Astrocyte of the cerebellum (primary cell): ENCODE data around the gene ASIC2.
A peak's percentile ranks its signal among the peaks of the same experiment; 100 is the strongest.

ENCODE experiments used
- DNase-seq: peaks from one replicate; pipeline ENCODE4 v3.0.0-alpha.2; 2011; ENCODE audit warnings: low read depth
- H3K4me3 ChIP-seq: 2 replicates; pipeline ENCODE4 v1.5.1; 2011; ENCODE audit warnings: mild to moderate bottlenecking, low read depth, low read length, moderate library complexity
- in situ Hi-C: cut with HindIII; loops from 2 replicates; pipeline ENCODE4 v1.10.0; 2017; ENCODE audit warnings: low sequenced_read_pairs
- TF ChIP-seq, protein P1 (sequence below): IDR thresholded peaks from 2 replicates; pipeline ENCODE4 v1.5.1; 2012; ENCODE audit warnings: low read length, low read depth, moderate library complexity, mild to moderate bottlenecking; ENCODE audit errors: missing control alignments

Gene ASIC2

DNA sequence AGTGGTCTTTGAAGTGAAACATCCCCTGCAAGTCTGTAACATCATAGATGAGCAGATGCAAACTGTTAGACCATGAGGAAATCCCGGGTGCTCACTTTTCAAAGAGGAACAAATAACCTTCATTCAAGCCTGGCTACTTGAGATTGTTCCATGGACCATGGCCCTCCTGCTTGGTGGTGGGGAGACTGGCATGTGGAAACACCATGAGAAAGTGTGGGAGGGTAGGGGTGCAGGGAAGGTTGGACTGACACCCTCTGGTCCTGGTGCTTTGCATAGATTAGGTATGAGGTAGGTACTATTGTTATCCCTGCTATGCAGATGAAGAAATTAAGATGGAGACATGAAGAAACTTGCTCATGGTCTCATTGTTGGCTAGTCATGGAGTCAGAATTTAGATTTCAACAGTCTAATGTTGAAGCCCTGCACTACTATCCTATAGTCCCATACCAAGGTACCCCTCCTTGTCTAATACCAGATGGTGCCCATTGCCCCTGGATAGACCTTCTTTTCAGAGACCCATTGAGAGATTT, 242.4 kb downstream of the ASIC2 start:
- in situ Hi-C loops, result no loop called here
- H3K4me3 ChIP-seq, result no peak overlapping the region
- no peak for DNase-seq
- TF ChIP-seq, protein P1, sequence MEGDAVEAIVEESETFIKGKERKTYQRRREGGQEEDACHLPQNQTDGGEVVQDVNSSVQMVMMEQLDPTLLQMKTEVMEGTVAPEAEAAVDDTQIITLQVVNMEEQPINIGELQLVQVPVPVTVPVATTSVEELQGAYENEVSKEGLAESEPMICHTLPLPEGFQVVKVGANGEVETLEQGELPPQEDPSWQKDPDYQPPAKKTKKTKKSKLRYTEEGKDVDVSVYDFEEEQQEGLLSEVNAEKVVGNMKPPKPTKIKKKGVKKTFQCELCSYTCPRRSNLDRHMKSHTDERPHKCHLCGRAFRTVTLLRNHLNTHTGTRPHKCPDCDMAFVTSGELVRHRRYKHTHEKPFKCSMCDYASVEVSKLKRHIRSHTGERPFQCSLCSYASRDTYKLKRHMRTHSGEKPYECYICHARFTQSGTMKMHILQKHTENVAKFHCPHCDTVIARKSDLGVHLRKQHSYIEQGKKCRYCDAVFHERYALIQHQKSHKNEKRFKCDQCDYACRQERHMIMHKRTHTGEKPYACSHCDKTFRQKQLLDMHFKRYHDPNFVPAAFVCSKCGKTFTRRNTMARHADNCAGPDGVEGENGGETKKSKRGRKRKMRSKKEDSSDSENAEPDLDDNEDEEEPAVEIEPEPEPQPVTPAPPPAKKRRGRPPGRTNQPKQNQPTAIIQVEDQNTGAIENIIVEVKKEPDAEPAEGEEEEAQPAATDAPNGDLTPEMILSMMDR, result no peak

DNA sequence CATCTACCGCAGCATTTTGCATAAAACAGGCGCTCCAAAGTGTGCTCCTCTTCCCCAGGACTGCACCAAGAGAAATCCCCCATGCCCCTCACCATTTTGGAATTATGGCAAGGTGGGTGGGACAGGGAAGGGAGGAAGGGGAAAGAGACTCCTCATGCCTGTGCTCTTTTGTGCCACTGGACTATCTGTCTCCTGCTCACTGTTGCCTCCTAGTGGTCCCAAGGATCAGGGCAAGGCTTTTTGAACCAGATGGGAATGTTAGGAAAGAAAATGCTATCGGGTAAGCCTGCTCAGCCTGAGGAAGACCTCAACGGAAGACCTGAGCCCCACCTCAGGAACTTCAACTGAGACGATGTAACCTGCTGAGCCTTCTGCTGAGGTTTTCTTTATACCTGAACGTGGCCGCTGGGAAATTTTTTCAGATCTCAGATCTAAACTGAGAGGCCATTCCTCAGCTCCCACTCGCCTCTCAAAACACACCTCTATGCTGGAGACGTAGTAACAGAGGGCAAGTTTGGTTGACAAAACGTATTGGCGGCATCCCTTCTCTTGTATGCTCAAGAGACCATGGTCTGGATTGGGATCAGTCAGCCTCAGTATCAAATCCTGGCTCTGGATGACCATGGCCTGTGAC, 243.2 kb downstream of the ASIC2 start:
- no peak overlapping the region for H3K4me3 ChIP-seq
- TF ChIP-seq, protein P1, result peak; percentile 95
- DNase-seq, result peak; percentile 16
- in situ Hi-C loops, result no loop called here

GRCh38 chr17:33046361-33047255, 246.5 kb downstream of the ASIC2 start:
- in situ Hi-C loops, result no loop called here
- H3K4me3 ChIP-seq, result no peak overlapping the region
- no peak for DNase-seq
- TF ChIP-seq, protein P1, result no peak

GRCh38 chr17:33045216-33045615, 247.9 kb downstream of the ASIC2 start:
- TF ChIP-seq, protein P1, result no peak
- H3K4me3 ChIP-seq, result no peak overlapping the region
- in situ Hi-C loops, result no loop called here
- no peak for DNase-seq

DNA sequence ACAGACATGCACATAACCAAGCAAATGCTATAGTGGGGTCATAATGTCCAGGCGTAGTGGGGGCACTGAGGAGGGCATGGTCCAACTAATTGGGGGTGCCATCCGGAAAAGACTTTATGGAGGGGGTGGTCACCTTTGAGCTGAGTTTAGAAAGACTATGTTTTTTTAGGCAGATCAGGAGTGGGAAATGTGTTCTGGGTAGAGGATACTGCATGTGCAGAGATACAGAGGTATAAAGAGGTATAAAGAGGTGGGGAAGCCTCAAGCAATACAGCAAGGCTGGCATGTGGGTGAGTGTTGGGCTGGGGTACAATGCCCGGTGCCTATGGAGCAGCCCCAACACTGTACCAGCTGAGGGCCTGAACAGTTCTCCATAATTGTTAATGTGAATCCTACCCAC, 248.3 kb downstream of the ASIC2 start:
- TF ChIP-seq, protein P1, result no peak

DNA sequence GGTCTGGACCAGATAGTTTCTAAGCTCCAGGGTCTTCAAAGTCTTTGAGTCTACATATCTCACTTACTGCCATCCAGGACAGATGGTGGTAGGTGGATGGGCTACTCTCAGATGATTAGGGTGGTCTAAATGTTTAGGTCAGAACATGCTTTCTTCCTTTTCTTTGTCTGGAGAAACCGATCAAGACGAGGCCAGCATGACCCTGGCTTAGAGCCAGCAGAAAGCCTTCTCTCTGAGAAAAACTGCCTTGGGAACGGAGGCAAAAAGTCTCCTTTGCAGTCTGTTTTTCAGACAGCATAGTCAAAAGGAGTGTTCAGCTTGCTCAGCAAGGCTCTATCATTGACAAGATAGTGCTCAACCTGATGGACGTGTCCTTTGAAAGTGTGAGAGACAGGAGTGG, 252.6 kb downstream of the ASIC2 start:
- DNase-seq, result no peak
- TF ChIP-seq, protein P1, result no peak
- H3K4me3 ChIP-seq, result no peak overlapping the region
- in situ Hi-C loops, result no loop called here

More for the DNA sequence above, 248.3 kb downstream of the ASIC2 start:
- H3K4me3 ChIP-seq, result no peak overlapping the region
- DNase-seq, result no peak
- in situ Hi-C loops, result no loop called here
